ENCODE data around the gene CCDC160.
"Not testable (repeated sequence)": the region's sequence is repeated elsewhere in the genome, so short reads cannot be mapped to it uniquely, and the experiment has no call there.

The CCDC160 gene

GRCh38 chrX:134236626-134237614, at the start of gene CCDC160:
CCDC160 (plus strand) TSS chrX:134237182; CDS start chrX:134244801, 7,619 bp downstream.
- intact Hi-C loops (cut with micrococcal nuclease), result no loop called here
- Mint-ChIP-seq H3K27me3 (peaks cover 29% of the 10 kb centered on the region), H3K27ac (no peak within 1 kb of the TSS), H3K4me1 (ENCODE audit: low read depth) (no peaks in the 10 kb centered on the region), H3K4me3 (no peak within 1 kb of the TSS), H3K36me3 (ENCODE audit: low read depth) (no peaks in the 10 kb centered on the region), H3K9me3 (no peaks in the 10 kb centered on the region)

GRCh38 chrX:134191281-134191680, 45.7 kb upstream of the CCDC160 start:
- intact Hi-C loops (cut with micrococcal nuclease), result no loop called here
- H3K27me3 Mint-ChIP-seq, result no peaks in the 10 kb centered on the region
- H3K4me3 Mint-ChIP-seq, result no peak overlapping the region
- no peaks in the 10 kb centered on the region for H3K4me1 Mint-ChIP-seq (ENCODE audit: low read depth)
- H3K36me3 Mint-ChIP-seq (ENCODE audit: low read depth), result no peaks in the 10 kb centered on the region
- no peaks in the 10 kb centered on the region for H3K9me3 Mint-ChIP-seq
- H3K27ac Mint-ChIP-seq, result no peak overlapping the region

GRCh38 chrX:134194915-134195314, 42.1 kb upstream of the CCDC160 start:
- no peaks in the 10 kb centered on the region for H3K36me3 Mint-ChIP-seq (ENCODE audit: low read depth)
- H3K4me3 Mint-ChIP-seq, result no peak overlapping the region
- intact Hi-C loops (cut with micrococcal nuclease), result no loop called here
- H3K9me3 Mint-ChIP-seq, result no peaks in the 10 kb centered on the region
- H3K27me3 Mint-ChIP-seq, result no peaks in the 10 kb centered on the region
- H3K27ac Mint-ChIP-seq, result no peak overlapping the region
- H3K4me1 Mint-ChIP-seq (ENCODE audit: low read depth), result no peaks in the 10 kb centered on the region

GRCh38 chrX:134202561-134202960, 34.4 kb upstream of the CCDC160 start:
- Mint-ChIP-seq H3K4me3 (no peak overlapping the region), H3K27ac (no peak overlapping the region), H3K9me3 (no peaks in the 10 kb centered on the region), H3K36me3 (ENCODE audit: low read depth) (no peaks in the 10 kb centered on the region), H3K27me3 (no peaks in the 10 kb centered on the region), H3K4me1 (ENCODE audit: low read depth) (no peaks in the 10 kb centered on the region)
- intact Hi-C loops (cut with micrococcal nuclease), result no loop called here

GRCh38 chrX:134206221-134206620, 30.8 kb upstream of the CCDC160 start:
- Mint-ChIP-seq H3K27me3 (no peaks in the 10 kb centered on the region), H3K4me3 (no peak overlapping the region), H3K4me1 (ENCODE audit: low read depth) (no peaks in the 10 kb centered on the region), H3K27ac (no peak overlapping the region), H3K9me3 (peaks cover 9% of the 10 kb centered on the region), H3K36me3 (ENCODE audit: low read depth) (no peaks in the 10 kb centered on the region)
- intact Hi-C loops (cut with micrococcal nuclease), result no loop called here

GRCh38 chrX:134210465-134210864, 26.5 kb upstream of the CCDC160 start:
- H3K27me3 Mint-ChIP-seq, result no peaks in the 10 kb centered on the region
- H3K27ac Mint-ChIP-seq, result no peak overlapping the region
- no peaks in the 10 kb centered on the region for H3K36me3 Mint-ChIP-seq (ENCODE audit: low read depth)
- peaks cover 9% of the 10 kb centered on the region for H3K9me3 Mint-ChIP-seq
- H3K4me1 Mint-ChIP-seq (ENCODE audit: low read depth), result no peaks in the 10 kb centered on the region
- H3K4me3 Mint-ChIP-seq, result no peak overlapping the region
- intact Hi-C loops (cut with micrococcal nuclease), result no loop called here

GRCh38 chrX:134235236-134235635, 1.7 kb upstream of the CCDC160 start:
- no peak overlapping the region for H3K4me3 Mint-ChIP-seq
- no peak overlapping the region for H3K27ac Mint-ChIP-seq
- H3K9me3 Mint-ChIP-seq, result no peaks in the 10 kb centered on the region
- intact Hi-C loops (cut with micrococcal nuclease), result no loop called here
- peaks cover 29% of the 10 kb centered on the region for H3K27me3 Mint-ChIP-seq
- no peaks in the 10 kb centered on the region for H3K4me1 Mint-ChIP-seq (ENCODE audit: low read depth)
- H3K36me3 Mint-ChIP-seq (ENCODE audit: low read depth), result no peaks in the 10 kb centered on the region

GRCh38 chrX:134238144-134238543, 1.2 kb downstream of the CCDC160 start:
- peaks cover 29% of the 10 kb centered on the region for H3K27me3 Mint-ChIP-seq
- H3K36me3 Mint-ChIP-seq (ENCODE audit: low read depth); H3K4me1 Mint-ChIP-seq (ENCODE audit: low read depth); H3K27ac Mint-ChIP-seq; H3K4me3 Mint-ChIP-seq; intact Hi-C loops (cut with micrococcal nuclease); H3K9me3 Mint-ChIP-seq: not testable (repeated sequence)

GRCh38 chrX:134239016-134239415, 2.0 kb downstream of the CCDC160 start:
- H3K27me3 Mint-ChIP-seq, result peaks cover 31% of the 10 kb centered on the region
- intact Hi-C loops (cut with micrococcal nuclease), result no loop called here
- H3K27ac Mint-ChIP-seq, result no peak overlapping the region
- H3K36me3 Mint-ChIP-seq (ENCODE audit: low read depth), result no peaks in the 10 kb centered on the region
- no peaks in the 10 kb centered on the region for H3K9me3 Mint-ChIP-seq
- H3K4me3 Mint-ChIP-seq, result no peak overlapping the region
- H3K4me1 Mint-ChIP-seq (ENCODE audit: low read depth), result no peaks in the 10 kb centered on the region

GRCh38 chrX:134240209-134240608, 3.2 kb downstream of the CCDC160 start:
- Mint-ChIP-seq H3K27me3 (peaks cover 32% of the 10 kb centered on the region), H3K4me1 (ENCODE audit: low read depth) (no peaks in the 10 kb centered on the region), H3K27ac (no peak overlapping the region), H3K4me3 (no peak overlapping the region), H3K36me3 (ENCODE audit: low read depth) (no peaks in the 10 kb centered on the region), H3K9me3 (no peaks in the 10 kb centered on the region)
- intact Hi-C loops (cut with micrococcal nuclease), result no loop called here

- Mint-ChIP-seq H3K27me3 (peaks cover 23% of the 10 kb centered on the region), H3K4me3 (no peak overlapping the region), H3K4me1 (ENCODE audit: low read depth) (no peaks in the 10 kb centered on the region), H3K27ac (no peak overlapping the region), H3K9me3 (no peaks in the 10 kb centered on the region), H3K36me3 (ENCODE audit: low read depth) (no peaks in the 10 kb centered on the region)
- intact Hi-C loops (cut with micrococcal nuclease), result no loop called here
These were observed 5.1 kb downstream of the CCDC160 start for GRCh38 chrX:134241960-134242619.

- intact Hi-C loops (cut with micrococcal nuclease), result no loop called here
- no peaks in the 10 kb centered on the region for H3K9me3 Mint-ChIP-seq
- peaks cover 9% of the 10 kb centered on the region for H3K27me3 Mint-ChIP-seq
- no peak overlapping the region for H3K4me3 Mint-ChIP-seq
- H3K27ac Mint-ChIP-seq, result no peak overlapping the region
- no peaks in the 10 kb centered on the region for H3K4me1 Mint-ChIP-seq (ENCODE audit: low read depth)
- no peaks in the 10 kb centered on the region for H3K36me3 Mint-ChIP-seq (ENCODE audit: low read depth)
These were observed 7.1 kb downstream of the CCDC160 start for GRCh38 chrX:134244043-134244442.

GRCh38 chrX:134246282-134246681, 9.3 kb downstream of the CCDC160 start:
- Mint-ChIP-seq H3K9me3 (no peaks in the 10 kb centered on the region), H3K36me3 (ENCODE audit: low read depth) (no peaks in the 10 kb centered on the region), H3K4me1 (ENCODE audit: low read depth) (no peaks in the 10 kb centered on the region), H3K27me3 (peaks cover 6% of the 10 kb centered on the region), H3K4me3 (no peak overlapping the region), H3K27ac (no peak overlapping the region)
- intact Hi-C loops (cut with micrococcal nuclease), result no loop called here

GRCh38 chrX:134247492-134247891, 10.5 kb downstream of the CCDC160 start:
- peaks cover 6% of the 10 kb centered on the region for H3K27me3 Mint-ChIP-seq
- H3K4me1 Mint-ChIP-seq (ENCODE audit: low read depth), result no peaks in the 10 kb centered on the region

More at GRCh38 chrX:134247492-134247891, 10.5 kb downstream of the CCDC160 start:
- intact Hi-C loops (cut with micrococcal nuclease), result no loop called here
- Mint-ChIP-seq H3K27ac (no peak overlapping the region), H3K9me3 (no peaks in the 10 kb centered on the region), H3K36me3 (ENCODE audit: low read depth) (no peaks in the 10 kb centered on the region), H3K4me3 (no peak overlapping the region)

Data from dendritic cell treated with granulocyte-macrophage colony-stimulating factor and Interleukin-4, amounts not matched to agents 40 ng/mL and 50 ng/mL, for 4 days (primary cell).